ENCODE results near the gene FUT3. TPM values are rescaled to one million over a fixed set of nuclear protein-coding genes. Genes with fewer than 3 reads are reported as not detected.
"Not testable (repeated sequence)": the region's sequence is repeated elsewhere in the genome, so short reads cannot be mapped to it uniquely, and the experiment has no call there.

FUT3 gene
- total RNA-seq, 1 experiment from 2014 or later, result 0.48 TPM

DNA sequence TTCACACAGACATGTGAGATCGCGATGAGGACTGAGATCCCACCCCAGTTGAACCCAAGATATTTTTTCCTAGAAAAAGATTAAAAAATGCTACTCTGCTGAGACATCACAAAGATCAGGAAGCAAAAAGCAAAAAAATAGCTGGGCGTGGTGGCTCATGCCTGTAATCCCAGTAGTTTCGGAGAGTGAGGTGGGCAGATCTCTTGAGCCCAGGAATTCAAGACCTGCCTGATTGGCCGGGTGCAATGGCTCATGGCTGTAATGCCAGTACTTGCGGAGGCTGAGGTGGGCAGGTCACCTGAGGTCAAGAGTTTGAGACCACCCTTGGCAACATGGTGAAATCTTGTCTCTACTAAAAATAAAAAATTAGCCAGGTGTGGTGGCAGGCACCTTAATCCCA, 1.1 kb downstream of the FUT3 start:
- POLR2A ChIA-PET, result no interaction called here
- no peaks in the 10 kb centered on the region for H3K36me3 Mint-ChIP-seq
- no peaks in the 10 kb centered on the region for H3K4me1 Mint-ChIP-seq
- H3K4me3 Mint-ChIP-seq, result no peak overlapping the region
- peaks cover 6% of the 10 kb centered on the region for H3K9me3 Mint-ChIP-seq
- H3K27ac Mint-ChIP-seq, result no peak overlapping the region
- CTCF ChIA-PET, result no interaction called here
- no peak for DNase-seq (ENCODE audit: low spot score)
- no peak for ATAC-seq
- peaks cover 9% of the 10 kb centered on the region for H3K27me3 Mint-ChIP-seq (ENCODE audit: low read depth)
- TF ChIP-seq ZBTB43 (CRISPR knock-in tag; IDR thresholded peaks at IDR 0.05) (no peak), NR2C2 (CRISPR knock-in tag; IDR thresholded peaks at IDR 0.05) (no peak), ZNF423 (CRISPR knock-in tag; IDR thresholded peaks at IDR 0.05) (no peak), CREB1 (CRISPR knock-in tag; IDR thresholded peaks at IDR 0.05) (no peak)
- TF ChIP-seq, protein P1, sequence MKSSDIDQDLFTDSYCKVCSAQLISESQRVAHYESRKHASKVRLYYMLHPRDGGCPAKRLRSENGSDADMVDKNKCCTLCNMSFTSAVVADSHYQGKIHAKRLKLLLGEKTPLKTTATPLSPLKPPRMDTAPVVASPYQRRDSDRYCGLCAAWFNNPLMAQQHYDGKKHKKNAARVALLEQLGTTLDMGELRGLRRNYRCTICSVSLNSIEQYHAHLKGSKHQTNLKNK (CRISPR knock-in tag; IDR thresholded peaks at IDR 0.05), result no peak

- ATAC-seq; H3K27ac Mint-ChIP-seq; H3K4me1 Mint-ChIP-seq; H3K4me3 Mint-ChIP-seq; CTCF ChIA-PET; DNase-seq (ENCODE audit: low spot score); POLR2A ChIA-PET; H3K36me3 Mint-ChIP-seq; H3K9me3 Mint-ChIP-seq: not testable (repeated sequence)
- H3K27me3 Mint-ChIP-seq (ENCODE audit: low read depth), result peaks cover 12% of the 10 kb centered on the region
Observed at GRCh38 chr19:5848621-5849020, 2.6 kb downstream of the FUT3 start.

- H3K9me3 Mint-ChIP-seq; H3K36me3 Mint-ChIP-seq; POLR2A ChIA-PET; H3K4me1 Mint-ChIP-seq; ATAC-seq; H3K4me3 Mint-ChIP-seq; DNase-seq (ENCODE audit: low spot score); CTCF ChIA-PET; H3K27ac Mint-ChIP-seq: not testable (repeated sequence)
- H3K27me3 Mint-ChIP-seq (ENCODE audit: low read depth), result peaks cover 12% of the 10 kb centered on the region
Observed at GRCh38 chr19:5847846-5848245, 3.4 kb downstream of the FUT3 start.

DNA sequence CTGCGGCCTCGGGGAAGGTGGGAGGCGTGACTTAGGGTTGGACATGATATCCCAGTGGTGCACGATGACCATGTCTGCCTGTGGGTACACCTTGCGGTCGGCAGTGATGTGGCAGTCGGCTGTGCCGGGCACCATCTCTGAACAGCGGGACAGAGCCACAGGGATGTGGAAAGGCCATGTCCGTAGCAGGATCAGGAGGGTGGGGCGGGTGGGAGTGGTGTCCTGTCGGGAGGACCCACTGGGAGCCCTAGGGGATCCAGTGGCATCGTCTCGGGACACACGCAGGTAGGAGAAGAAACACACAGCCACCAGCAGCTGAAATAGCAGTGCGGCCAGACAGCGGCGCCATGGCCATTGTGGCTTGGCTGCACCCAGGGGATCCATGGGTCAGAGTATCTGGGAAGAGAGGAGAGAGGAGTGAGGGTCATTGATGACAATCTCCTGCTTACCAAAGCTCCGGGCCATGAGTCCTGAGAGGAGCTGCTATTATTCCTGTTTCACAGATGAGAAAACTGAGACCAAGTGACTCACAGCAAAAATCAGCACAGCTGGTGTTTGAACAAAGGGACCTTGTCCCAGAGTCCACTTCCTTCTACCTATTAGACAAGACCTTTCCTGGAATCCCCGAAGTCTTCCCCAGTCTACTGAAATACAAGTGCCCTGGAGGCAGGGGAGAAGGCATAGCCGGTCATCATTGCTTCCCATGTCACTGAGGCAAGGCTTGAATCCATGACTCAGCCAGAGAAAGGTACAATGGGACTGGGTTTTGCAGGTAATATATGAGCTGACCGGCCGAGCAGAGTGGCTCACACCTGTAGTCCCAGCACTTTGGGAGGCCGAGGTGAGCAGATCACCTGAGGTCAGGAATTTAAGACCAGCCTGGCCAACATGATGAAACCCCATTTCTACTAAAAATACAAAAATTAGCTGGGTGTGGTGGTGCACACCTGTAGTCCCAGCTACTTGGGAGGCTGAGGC, 6.5 kb downstream of the FUT3 start:
- ChIA-PET CTCF (no interaction called here), POLR2A (no interaction called here)
- Mint-ChIP-seq H3K27me3 (ENCODE audit: low read depth) (peaks cover 7% of the 10 kb centered on the region; the same call in 1 of the 2 replicates), H3K36me3 (no peaks in the 10 kb centered on the region), H3K4me1 (no peaks in the 10 kb centered on the region), H3K9me3 (peaks cover 6% of the 10 kb centered on the region), H3K4me3 (no peak overlapping the region), H3K27ac (no peak overlapping the region)
- TF ChIP-seq ZNF317 (CRISPR knock-in tag; IDR thresholded peaks at IDR 0.05; ENCODE audit: borderline replicate concordance, low read depth), result no peak
- DNase-seq (ENCODE audit: low spot score) (no peak), ATAC-seq (no peak)

GRCh38 chr19:5843295-5843927, 7.8 kb downstream of the FUT3 start:
- ChIA-PET POLR2A (no interaction called here), CTCF (no interaction called here)
- no peak for ATAC-seq
- Mint-ChIP-seq H3K4me1 (no peaks in the 10 kb centered on the region), H3K27me3 (ENCODE audit: low read depth) (peaks cover 7% of the 10 kb centered on the region; the same call in 1 of the 2 replicates), H3K4me3 (no peak overlapping the region), H3K36me3 (no peaks in the 10 kb centered on the region), H3K9me3 (peaks cover 6% of the 10 kb centered on the region), H3K27ac (no peak overlapping the region)
- TF ChIP-seq RORB (CRISPR knock-in tag; IDR thresholded peaks at IDR 0.05) (no peak), ZNF396 (CRISPR knock-in tag; IDR thresholded peaks at IDR 0.05; ENCODE audit: borderline replicate concordance) (no peak), TCF7 (CRISPR knock-in tag; IDR thresholded peaks at IDR 0.05; ENCODE audit: low read depth) (no peak)
- DNase-seq (ENCODE audit: low spot score), result no peak

DNA sequence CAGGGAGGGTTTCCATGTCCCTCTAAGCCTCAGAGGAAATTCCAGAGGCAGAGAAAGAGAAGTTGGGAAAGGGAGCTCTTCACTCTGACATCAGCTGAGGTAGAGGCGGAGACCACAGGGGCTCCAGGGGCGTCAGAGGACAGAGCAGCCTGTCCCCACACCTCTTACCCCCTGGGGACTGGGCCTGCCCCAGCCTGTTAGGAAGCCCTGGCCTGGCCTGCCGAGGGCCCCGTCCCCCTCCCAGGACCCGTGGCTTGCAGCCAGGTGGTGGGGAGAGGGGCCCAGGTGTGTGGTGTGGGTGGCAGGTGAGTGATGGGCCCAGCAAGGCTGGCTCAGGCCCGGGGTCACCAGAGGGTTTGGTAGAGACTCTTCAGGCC, 9.5 kb downstream of the FUT3 start:
- DNase-seq (ENCODE audit: low spot score); H3K4me3 Mint-ChIP-seq; H3K27ac Mint-ChIP-seq; POLR2A ChIA-PET; CTCF ChIA-PET; ATAC-seq; H3K36me3 Mint-ChIP-seq; H3K9me3 Mint-ChIP-seq; H3K27me3 Mint-ChIP-seq (ENCODE audit: low read depth); H3K4me1 Mint-ChIP-seq: not testable (repeated sequence)

All from WTC11 (cell line).